DMS153 treated with DMSO at 0.1 percent for 48 hours (cell line): Measurements from ENCODE around the gene PTK7.

Experiments used
- DNase-seq: peaks from one replicate; lab custom pipeline; 2025; ENCODE audit not compliant: unreplicated experiment; lab: John Stamatoyannopoulos, UW

Gene PTK7

DNA sequence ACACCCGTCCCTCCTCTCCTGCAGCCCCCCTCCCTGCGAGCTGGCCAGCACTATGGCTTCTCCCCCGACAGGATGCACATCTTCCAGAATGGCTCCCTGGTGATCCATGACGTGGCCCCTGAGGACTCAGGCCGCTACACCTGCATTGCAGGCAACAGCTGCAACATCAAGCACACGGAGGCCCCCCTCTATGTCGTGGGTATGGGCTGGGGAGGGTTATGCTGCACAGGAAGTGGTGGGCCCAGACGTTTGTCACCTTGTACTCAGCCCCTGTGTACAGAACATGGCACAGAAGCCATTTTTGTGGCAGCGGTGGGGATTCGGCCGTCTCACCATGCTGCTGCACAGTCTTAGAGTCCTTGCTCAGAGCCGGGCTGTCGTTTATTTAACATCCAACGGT is 66.0 kb downstream of the PTK7 start:
- DNase-seq = no peak

DNA sequence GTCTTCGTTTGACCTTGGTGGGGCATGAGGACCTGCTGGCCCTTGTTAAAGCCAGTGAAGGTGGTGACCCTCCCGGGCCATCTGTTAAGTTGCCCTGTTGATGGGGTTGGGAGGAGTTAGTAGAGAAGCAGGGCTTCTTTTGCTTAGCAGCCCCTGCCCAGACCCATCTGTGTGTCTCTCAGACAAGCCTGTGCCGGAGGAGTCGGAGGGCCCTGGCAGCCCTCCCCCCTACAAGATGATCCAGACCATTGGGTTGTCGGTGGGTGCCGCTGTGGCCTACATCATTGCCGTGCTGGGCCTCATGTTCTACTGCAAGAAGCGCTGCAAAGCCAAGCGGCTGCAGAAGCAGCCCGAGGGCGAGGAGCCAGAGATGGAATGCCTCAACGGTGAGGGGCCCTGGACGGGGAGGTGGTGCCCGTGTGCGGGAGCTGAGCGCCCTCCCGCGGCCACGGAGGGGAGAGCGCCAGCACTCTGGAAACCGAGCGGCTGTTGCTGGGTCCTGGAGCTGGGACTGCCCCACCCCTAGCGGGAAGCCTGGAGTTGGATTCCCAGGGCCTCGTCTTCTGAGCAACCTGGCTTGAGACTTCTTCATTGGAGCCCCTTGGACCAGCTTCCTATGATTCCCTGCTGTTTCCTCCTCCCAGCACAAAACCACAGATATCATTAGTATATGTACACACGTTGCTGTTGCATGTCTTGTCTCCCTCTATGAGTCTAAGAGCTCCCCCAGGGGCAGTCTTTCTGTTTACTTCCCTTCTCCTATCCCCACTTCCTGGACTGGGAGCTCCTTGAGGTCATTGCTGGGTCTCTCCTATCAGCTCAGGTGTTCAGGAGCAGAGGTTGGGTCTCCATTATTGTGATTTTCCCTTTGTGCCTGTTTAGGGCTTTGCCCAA is 67.4 kb downstream of the PTK7 start:
- DNase-seq = peak; percentile 53

DNA sequence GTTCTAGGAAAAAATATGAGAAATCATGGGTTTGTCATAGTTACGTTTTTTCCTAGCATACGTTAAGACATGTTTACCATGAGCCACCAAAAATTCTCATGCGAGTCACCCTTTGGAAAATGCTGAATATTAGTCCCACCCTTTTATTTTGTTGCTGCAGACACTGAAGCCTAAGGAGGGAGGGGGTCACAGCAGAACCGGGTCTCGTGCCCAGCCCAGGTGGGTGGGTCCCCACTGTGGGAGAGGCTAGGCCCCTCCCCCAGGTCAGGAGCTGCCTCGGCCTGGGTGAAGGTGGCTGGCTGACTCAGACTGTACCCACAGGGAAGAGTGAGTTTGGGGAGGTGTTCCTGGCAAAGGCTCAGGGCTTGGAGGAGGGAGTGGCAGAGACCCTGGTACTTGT is 68.8 kb downstream of the PTK7 start:
- no peak for DNase-seq

DNA sequence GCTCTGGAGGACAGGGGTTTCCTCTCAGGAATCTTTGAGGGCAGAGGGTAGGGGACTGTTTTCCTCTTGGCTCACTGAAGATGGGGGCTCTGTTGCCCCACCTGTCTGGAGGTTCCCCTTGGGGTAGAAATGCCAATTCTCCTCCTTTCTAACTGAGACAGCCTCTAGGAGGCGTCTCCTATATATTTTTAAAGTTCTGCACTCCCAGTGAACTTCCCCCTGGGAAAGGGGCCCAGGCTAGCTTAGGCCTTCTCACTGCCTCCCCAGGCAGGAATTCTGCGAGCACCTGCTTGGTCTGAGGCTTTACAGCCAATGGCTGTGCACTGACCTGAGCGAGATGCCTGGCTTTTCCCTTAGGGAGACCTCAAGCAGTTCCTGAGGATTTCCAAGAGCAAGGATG is 70.1 kb downstream of the PTK7 start:
- DNase-seq = no peak

DNA sequence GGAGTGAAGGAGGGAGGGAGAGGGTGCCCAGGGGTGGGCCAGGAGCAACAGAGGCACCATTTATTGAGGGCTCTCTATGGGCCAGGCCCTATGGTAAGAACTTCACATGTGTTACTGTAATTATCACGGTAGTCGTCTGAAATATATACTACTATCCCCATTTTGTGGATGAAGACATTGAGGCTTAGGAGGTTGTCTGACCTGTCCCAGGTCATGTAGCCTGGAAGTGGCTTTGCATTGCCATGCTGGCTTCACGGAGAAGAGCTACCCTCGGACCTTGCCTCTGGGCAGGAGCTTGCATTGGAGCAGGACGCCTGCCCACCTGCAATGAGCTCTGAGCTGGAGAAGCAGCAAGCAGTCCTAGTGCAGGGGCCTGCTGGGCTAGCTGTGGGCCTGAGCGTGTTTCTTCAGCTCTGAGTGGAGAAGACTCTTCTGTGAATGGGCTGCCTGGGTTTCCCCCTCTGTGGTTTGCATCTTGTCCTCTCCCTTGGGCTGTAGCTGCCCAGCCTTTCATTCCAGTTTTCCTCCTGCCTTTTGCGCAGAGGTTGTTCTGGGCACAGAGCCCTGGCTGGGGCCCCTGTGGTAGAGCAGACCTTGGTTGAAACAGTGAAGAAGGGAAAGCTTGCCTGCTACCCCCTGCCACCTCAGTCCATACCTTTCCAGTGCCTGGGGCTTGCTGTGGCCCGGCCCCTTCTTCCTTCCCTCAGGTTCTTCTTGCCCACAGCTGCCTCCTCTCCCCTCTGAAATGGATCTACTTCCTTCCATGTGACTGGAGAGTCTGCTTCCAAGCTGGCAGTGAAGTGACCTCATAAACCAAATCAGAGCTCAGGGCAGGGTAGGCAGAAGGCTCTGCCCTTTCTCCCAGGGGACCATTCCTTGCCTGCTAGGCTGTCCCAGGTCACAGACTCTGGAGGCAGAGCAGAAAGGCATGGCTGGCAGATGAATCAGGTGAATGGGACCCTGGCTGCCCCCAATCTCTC is 70.9 kb downstream of the PTK7 start:
- DNase-seq = no peak

DNA sequence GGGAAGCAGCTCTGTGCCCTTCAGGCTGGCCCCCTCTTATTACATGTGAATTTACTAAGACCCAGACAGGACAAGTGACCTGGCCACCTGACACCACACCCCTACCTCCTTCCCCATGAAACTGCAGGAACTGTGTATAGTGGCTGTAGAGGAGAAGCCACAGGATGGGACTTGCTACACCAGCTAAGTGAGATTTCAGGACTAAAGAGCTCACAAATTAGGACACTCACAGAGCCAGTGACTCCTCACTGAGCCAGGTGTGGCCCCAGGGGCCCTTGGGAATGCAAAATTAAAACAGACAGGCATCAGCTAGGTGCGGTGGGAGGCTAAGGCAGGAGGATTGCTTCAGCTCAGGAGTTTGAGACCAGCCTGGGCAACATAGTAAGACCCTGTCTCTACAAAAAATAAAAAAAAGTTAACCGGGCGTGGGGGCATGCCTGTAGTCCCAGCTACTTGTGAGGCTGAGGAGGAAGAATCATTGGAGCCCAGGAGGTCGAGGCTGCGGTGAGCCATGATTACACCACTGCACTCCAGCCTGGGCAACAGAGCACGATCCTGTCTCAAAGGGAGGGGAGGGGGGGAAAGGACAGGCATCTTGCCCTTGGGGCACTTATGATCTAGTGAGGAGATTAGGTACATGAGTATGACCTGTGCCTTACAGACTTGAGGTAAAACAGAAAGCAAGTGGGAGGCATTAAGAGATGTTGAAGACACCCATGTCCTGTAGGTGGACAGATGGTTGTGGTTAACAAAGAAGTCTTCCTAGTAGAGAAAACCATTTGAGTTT is 71.8 kb downstream of the PTK7 start:
- DNase-seq = no peak

DNA sequence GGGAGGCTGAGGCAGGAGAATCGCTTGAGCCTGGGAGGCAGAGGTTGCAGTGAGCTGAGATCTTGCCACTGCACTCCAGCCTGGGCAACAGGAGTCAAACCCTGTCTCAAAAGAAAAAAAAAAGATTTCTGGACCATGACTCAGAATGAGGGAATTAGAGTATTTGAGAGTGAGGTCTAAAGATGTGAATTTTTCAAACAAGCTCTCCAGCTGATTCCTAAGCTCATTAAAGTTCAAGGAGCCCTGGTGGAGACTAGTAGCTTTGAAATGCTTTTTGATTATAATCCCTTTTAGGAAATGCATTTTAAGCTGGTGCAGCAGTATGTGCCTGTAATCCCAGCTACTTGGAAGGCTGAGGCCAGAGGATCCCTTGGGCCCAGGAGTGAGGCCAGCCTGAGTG is 73.2 kb downstream of the PTK7 start:
- DNase-seq = no peak

DNA sequence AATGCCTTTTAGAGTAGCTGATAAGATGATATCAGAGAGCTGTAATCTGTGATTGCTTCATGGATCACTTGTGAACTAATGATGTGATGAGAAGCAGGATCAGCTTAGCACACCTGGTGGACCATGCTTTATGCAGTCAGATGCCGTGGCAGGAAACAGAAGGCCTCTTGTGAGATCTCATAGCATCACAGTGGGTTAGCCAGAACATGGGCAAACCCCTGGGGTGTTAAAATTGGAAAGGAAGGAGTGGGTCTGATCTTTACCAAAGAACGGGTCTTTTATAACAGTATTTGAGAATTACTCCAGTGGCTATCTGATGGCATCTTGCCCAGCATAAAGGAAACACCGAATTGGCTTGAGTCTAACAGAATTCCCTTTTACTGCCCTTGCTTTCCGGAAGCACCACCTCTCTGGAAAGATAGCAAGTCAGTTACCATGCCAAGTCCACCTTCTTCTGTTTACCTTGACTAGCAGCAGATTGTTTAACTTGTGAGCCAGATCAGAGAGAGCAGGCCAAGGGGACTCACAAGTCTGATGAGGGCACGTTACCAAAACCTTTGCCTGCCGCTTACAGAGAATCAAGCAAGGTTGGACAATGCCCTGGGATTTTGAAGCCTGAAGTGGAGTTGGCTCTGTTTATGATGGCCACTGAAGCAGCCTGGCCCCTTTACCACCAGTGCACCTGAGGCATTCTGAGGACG is 74.1 kb downstream of the PTK7 start:
- no peak for DNase-seq

DNA sequence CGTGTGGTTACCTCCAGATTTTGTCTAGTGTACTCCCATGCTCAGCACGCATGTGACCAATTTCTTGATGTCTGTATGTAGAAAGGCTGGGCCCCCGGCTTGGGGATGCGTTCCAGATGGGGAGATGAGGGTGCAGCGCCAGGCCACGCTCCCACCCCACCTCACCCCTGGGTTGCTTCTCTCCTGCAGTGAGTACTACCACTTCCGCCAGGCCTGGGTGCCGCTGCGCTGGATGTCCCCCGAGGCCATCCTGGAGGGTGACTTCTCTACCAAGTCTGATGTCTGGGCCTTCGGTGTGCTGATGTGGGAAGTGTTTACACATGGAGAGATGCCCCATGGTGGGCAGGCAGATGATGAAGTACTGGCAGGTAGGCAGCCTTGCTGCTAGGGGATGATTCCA is 83.5 kb downstream of the PTK7 start:
- DNase-seq = no peak

DNA sequence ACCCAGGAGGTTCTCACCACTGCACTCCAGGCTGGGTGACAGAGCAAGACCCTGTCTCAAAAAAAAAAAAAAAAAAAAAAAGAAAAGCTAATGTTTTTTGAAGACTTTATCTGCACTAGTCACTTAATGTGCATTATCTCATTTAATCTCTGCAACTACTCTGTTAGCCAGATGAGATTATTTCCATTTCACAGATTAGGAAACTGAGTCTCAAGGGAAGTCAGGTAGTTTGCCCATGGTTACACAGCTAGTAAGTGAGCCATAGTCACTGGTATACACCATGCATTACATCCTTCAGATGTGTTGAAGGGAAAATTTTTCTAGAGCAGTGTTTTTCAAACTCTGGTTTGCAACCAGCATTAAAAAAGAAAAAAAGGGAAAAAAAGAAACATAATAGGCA is 87.8 kb downstream of the PTK7 start:
- no peak for DNase-seq

DNA sequence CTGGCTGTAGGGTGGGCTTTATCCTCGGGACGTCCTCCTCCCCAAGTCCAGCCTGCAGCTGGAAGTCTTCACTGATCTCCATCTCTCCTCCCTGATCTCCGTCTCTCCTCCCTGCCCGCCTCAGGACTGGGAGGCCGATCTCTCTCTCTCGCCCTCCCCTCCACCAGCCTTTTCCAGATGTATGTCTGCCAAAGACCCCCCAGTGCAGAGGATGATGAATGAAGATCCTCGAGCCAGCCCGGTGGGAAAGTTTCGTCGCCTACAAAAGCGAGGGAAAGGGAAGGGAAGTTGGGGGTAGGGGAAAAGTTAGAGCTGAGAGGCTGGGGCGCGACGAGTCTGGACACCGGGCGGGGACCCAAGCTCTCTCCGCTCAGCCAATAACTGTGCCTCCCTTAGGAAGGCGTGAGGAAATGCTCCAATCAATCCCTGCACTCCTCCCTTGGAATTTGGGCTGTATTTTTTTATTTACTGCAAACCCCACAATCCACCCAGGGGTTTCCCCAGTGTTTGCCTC is 94.4 kb downstream of the PTK7 start:
- peak; percentile 65 for DNase-seq

DNA sequence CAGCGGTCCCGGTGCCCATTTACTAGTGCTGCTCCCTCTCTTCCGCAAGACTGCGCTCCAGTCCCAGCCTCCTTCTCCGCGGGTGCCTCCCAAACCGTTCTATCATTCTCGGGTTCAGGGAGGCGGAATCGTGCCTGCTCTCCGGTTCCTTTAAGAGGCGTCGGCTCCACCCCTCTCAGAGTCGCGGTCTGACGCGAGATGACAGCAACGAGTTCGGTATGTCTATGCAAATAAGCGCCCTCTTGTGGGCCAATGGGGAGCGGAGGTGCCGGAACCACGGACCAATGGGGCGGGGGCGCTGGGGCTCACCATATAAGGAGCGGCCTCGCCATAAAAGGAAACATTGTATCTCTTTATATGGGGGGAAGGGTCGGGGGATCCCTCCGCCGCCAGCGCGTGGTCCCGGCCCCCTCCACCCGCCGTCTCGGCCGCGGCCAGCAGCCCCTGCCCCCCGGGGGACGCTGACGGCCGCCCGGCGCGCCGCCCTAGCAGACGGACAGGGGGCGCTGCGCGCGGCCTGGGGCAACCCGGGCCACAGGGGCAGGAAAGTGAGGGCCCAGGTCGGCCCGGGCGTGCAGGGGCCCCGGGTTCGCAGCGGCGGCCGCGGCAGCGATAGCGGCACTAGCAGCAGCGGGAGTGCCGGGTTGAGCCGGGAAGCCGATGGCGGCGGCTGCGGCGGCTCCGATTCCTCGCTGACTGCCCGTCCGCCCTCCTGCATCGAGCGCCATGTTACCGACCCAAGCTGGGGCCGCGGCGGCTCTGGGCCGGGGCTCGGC is 95.0 kb downstream of the PTK7 start, which contains the start of gene SRF:
Gene SRF, plus strand, starts transcription at position 339 of the 776 bp plus-strand sequence. Its CDS starts 388 bp downstream, at position 727.
- peak; percentile 94 for DNase-seq

DNA sequence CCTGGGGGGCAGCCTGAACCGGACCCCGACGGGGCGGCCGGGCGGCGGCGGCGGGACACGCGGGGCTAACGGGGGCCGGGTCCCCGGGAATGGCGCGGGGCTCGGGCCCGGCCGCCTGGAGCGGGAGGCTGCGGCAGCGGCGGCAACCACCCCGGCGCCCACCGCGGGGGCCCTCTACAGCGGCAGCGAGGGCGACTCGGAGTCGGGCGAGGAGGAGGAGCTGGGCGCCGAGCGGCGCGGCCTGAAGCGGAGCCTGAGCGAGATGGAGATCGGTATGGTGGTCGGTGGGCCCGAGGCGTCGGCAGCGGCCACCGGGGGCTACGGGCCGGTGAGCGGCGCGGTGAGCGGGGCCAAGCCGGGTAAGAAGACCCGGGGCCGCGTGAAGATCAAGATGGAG is 95.6 kb downstream of the PTK7 start:
- DNase-seq = no peak

DNA sequence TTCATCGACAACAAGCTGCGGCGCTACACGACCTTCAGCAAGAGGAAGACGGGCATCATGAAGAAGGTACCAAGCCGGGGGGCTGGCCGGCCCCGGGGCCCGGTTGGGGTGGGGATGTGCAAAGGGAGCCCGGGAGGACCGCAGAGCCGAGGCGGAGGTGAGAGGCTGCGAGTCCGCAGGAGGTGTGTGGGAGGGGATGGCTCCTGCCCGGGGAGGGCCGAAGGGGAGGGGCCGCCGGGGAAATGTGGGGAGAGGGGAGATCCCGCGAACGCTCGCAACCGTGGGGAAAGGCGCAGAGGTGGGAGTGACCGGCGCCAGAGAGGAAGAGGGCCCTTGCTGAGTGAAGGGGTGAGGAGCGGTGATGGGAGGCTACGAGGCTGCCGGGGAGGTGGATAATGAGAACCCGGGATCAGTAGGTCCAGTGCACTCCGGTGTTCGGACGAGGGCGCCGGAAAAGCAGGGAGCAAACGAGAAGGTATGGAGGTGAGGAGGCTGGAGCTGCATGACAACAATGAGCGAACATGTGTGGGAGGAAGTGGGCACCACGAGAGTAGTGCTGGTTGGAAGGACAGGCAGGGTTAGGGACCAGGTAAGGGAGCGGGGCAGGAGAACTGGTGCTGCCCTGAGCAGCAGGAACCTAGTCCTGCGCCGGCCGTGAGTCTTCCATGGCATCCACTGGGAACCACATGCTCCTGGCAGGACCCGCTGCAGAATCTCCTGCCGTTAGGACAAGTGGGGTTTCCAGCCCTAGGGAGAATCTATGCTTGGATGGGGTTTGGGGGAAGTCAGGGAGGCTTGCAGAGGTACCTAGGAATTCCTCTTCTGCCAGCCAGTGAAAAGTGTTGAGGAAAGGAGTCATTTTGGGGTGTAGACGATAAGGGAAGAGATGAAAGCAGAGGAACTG is 96.2 kb downstream of the PTK7 start:
- peak; percentile 4 for DNase-seq

DNA sequence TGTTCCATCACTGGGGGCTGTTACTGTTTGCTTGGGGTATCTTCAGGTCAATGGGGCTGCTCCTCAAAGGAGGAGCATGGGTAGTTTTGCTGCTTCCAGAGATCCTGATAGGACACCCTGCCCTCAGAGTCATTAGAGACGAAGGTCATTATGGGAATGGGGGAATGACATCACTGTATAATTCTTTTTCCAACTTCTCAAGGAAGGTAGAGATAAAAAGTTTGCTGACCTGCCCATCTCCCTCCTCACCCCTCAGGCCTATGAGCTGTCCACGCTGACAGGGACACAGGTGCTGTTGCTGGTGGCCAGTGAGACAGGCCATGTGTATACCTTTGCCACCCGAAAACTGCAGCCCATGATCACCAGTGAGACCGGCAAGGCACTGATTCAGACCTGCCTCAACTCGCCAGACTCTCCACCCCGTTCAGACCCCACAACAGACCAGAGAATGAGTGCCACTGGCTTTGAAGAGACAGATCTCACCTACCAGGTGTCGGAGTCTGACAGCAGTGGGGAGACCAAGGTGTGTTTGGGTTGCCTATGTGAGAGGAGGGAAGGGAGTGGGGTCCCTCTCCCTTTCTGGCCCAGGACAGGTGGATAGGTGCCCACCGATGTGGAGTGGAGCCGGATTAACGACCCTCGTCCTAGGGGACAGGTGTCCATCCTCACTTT is 97.6 kb downstream of the PTK7 start:
- no peak for DNase-seq

DNA sequence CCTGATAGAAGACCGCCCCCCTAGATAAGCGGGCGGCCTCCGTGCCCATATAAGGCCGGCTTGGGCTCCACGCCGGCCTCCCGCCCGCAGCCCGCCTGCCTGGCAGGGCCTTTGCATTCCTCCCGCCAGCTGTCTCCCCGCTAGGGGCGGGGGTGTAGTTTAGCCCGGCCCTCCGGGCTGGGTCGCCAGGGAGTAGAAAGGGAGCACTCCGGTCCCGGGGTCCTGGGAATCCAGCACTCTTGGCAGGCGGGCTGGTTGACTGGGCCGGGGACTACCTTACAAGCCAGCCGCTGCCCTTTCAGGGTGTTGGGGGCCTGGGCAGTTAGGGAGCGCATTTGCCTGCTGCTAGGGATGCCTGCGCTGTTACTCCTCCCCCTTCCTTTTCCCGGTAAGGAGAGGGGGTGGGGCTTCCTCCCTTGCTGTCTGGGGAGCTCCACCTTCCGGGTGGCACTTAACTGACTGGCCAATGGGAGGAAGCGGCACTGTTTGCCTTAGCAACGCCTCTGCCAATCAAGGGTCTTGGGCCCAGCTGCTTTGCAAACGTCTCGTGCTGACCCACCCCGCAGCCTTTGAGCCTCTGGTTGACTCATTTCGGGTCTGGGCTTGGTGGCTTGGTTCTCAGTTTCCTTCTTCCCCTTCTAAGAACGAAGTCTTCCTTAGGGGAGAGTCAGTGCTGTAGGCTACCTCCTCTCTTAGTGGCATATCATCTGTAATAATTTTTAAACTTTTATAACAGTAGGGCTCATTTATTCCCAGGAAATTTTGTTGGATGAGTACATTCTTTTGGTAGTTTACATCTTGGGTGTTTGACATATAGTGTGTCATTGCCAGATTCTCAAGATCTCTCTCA is 98.4 kb downstream of the PTK7 start:
- peak; percentile 96 for DNase-seq
